HG03066 (cell line): ENCODE data around the gene CEP295NL.
"Not testable (repeated sequence)": the region's sequence is repeated elsewhere in the genome, so short reads cannot be mapped to it uniquely, and the experiment has no call there.

Experiments used
- ATAC-seq: cut with Tn5 transposase; IDR thresholded peaks from one replicate; pipeline ENCODE4 v1.9.1; 2021; ENCODE audit warnings: low read depth; ENCODE audit not compliant: unreplicated experiment

CEP295NL gene

DNA sequence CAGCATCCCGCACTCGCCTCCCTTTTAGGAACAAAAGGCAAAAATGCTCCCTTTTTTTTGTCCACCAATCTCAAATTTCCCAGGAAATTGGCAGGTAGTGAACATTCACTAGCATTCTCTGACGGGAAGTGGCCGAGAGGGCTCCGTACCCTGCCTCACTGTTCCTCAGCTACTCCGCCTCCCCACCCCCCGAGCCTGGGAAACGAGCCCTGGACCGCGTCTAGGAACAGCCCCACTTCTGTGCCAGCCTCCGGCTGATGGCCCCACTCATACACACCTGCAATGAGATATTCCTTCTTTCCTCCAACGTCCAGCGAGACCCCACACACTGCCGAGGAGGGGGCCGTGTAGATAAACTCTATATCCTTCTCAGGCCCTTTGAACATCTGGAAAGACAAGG is 32.4 kb downstream of the CEP295NL start:
- ATAC-seq = no peak

DNA sequence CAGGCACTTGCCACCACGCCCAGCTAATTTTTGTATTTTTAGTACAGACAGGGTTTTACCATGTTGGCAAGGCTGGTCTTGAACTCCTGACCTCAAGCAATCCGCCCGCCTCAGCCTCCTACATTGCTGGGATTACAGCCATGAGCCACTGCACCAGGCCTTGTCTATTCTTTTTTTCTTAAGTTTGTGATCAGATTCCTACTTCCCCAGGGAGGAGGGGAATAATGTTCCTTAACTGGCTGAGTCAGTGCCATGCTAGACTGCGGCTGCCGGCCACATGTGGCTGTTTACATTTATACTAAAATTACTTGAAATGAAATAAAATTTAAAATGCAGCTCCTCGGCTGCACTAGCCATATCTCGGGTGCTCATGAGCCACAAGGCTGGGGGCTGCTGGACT is 34.6 kb downstream of the CEP295NL start:
- no peak for ATAC-seq

DNA sequence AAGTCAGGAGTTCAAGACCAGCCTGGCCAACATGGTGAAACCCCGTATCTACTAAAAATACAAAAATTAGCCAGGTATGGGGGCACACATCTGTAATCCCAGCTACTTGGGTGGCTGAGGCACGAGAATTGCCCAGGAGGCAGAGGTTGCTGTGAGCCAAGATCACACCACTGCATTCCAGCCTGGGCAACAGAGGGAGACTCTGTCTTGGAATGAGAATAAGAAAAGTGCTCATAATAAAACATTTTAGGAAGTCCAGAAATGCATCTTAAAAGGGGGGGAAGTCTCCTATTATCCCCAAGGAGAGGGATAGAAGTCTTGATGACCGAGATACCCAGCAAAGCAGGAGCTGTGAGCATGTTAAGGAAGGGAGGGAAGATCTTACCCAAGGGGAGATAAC is 36.0 kb downstream of the CEP295NL start:
- ATAC-seq = not testable (repeated sequence)

DNA sequence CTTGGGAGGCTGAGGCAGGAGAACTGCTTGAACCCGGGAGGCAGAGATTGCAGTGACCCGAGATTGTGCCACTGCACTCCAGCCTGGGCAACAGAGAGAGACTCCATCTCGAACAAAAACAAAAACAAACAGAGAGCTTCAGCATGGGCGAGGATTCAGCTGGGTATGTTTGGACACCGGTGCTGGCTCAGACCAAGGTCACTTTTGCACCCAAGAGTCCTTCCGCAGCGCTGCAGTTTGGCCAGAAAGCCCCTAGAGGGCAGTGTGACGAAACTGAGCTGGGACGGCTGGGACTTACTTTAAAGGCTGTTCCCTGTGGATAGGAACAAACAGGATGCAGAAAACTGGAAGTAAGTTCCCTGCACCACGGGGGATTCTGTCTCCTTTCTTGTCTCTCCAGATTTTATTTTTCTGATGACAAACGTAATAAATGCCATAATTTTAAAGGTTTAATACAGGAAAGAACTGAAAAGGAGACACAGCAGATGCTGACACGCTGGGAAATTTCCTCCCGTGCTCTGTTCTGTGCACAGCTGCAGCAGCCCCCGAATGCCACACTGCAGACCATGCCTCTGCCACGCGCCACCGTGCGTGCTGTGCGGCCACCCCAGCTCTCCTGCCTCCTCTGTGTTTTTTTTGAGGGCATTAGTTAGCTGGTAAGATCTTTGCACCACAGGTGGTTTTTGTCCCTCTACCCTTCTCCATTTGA is 37.2 kb downstream of the CEP295NL start:
- ATAC-seq = no peak

DNA sequence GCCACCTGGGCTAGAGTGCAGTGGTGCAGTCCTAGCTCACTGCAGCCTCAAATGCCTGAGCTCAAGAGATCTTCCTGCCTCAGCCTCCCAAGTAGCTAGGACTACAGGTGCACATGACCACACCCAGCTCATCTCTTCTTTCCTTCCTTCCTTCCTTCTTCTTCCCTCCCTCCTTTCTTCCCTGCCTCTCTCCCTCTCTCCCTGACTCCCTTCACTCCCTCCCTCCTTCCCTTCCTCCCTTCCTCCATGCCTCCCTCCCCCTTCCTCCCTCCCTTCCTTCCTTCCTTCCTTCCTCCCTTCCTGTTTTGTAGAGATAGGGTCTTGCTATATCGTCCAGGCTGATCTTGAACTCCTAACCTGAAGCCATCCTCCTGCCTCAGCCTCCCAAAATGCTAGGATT is 38.9 kb downstream of the CEP295NL start:
- ATAC-seq = no peak

DNA sequence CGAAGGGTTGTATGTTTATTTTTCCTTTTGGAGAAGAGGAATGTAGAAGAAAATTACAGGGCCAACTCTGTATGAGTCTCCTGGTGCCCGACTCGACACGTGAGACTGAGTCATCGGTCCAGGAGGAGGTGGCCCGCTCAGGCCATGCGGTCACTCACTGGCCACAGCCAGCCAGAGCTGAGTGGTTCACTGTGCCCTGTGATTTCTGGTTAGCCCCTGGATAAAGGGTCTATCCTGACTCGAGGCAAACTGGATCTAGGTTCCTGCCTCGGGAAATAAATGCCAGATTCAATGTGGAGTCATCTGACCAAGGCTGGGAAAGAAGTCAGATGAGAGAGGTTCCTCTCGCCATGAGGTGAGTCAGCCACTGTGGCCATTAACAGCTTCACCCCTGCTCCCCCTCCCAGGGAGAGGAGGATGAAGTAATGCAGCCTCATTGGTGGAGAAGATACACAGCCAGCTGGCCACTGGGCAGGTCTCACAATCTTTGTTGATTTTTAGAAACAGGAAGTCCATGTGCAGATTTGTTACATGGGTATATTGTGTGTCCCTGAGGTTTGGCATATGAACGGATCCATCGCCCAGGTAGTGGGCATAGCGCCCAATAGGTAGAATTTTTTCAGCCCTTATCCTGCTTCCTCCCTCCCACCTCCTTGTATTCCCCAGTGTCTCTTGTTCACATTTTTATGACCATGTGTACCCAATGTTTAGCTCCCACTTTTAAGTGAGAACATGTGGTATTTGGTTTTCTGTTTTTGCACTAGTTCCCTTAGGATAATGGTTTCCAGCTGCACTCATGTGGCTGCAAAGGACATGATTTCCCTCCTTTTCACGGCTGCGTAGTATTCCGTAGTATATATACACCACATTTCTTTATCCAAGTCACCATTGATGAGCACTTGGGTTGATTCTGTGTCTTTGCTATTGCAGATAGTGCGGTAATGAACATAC is 40.7 kb downstream of the CEP295NL start:
- ATAC-seq = no peak

DNA sequence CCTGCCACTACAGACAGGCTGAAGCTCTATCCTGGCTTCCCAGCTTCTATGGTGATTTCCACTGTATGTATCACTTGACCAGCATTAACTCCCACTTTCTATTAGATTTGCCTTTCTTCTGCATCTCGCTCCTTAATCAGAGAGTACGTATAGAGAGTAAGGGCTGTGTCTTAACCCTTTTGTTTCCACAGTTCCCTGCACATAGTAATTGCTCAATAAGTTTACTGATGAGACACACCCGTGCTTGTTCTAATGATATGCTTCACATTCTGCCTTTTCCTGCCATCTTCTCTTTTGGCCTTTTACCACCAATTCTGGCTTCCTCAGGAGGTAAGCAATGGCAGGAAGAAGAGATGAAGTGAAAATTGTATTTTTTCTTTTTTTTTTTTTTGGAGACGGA is 41.8 kb downstream of the CEP295NL start:
- no peak for ATAC-seq

DNA sequence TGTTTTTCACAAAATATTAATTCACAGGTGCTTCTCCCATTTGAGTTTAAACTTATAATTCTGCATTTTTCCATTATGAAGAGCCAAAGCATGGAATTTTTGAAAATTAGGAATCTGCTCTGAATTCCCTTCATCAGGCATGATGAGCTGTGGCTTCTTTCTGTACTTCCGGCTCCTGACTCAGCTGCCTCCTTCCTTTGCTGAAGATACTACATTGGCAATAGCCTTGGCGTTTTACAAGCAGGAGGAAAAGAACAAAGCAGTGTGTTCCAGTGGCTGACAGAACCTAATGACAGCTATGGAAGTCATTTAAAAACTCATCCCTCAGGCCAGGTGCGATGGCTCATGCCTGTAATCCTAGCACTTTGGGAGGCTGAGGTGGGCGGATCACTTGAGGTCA is 44.0 kb downstream of the CEP295NL start:
- no peak for ATAC-seq

DNA sequence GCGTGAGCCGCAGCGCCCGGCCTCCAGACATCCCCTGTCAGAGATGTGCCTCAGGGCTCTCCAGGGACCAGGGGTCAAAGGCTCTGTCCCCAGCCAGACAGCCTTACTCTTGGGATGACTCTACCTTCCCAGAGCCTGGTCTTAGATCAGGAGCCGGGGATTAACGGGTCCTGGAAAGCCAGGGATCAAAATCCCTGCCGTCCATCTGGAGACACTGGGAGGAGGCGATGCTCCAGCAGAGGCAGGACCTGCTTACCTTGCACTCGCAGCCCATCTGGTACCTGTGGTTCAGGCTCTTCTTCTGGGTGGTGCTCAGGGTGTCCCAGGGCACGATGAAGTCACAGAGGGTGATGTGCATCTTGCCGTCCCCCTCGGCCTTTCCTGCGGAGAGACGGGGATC is 45.7 kb downstream of the CEP295NL start:
- ATAC-seq = no peak

DNA sequence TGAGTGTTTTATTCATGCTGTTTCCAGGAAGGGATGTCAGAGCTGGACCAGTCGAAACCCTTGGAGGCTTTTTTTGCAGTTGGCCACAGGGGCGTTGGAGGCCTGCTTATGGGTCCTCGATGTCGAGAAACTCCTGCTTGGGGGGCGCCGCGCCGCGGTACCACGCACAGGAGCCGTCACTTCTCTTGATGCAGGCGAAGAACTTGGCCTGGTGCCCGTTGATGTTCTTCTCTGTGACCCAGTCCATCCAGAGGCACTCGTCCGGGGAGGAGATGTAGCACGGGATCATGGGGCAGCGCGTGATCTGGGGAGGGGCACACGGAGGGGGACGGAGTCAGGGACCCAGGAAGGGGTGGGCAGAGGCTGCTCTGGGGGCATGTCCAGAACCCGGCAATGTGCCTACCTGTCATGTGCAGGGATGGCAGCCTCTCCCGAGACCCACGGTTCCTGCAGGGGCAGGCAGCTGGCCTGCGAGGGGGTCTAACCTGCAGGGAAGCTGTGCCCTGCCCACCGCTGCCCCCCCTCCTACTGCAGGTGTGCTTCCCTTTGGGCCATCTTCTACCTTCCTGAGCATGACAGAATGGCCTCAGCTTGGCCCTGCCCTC is 47.3 kb downstream of the CEP295NL start:
- ATAC-seq = no peak

DNA sequence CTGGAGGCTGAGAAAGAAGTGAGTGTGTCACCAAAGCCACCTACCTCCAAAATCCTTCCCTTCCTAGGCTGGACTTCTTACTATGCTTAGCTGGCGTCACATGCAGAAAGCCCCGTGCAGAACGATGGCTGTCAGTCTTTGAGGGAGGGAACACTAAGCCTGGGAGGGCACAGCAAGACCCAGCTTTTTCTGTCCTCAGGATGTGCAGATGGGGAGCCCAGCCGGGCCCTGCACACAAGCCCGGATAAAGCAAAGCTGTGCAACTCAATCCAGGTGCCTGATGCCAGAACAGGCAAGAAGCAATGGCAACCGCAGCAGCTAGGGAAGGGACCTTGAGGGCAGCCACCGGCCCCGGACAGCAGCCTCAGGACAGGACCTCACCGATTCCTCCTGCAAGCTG is 48.5 kb downstream of the CEP295NL start:
- ATAC-seq = no peak

DNA sequence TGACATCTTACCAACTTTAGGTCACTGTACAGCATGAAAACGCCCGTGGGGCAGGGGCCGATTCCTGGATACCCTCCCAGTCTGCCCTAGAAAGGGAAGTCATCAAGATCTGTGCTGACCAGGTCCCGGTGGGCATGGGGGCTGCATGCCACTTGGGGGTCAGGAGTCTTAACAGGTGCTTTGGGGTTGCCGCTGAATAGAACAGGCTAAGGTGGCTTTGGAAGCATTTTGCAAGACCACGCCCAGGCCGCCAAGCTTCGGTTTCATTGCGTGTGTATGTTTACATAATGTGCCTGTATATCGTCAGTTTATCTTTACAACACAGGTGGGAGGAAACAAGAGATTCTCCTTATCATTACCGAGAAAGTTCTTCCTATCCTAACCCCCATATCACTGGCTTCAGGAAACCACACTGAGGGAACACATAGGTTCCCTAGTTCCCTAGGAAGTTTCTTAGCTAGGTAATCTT is 49.0 kb downstream of the CEP295NL start:
- ATAC-seq = no peak

DNA sequence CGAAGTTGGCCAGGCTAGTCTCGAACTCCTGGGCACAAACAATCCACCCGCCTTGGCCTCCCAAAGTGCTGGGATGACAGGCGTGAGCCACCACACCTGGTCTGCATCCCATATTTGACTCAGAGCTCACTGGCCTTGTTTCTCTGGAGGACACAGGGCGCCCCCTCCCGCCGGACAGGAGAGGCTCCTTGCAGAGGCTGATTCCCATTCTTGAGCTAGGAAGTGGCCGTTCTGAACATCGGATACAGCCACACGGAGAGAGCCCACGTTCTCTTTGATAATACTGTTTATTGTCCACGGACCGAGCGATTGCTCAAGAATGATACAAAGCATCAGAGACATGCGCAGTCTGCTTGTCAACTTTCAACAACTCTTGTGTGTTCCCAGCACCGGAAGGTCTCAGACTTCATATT is 50.3 kb downstream of the CEP295NL start:
- no peak for ATAC-seq

DNA sequence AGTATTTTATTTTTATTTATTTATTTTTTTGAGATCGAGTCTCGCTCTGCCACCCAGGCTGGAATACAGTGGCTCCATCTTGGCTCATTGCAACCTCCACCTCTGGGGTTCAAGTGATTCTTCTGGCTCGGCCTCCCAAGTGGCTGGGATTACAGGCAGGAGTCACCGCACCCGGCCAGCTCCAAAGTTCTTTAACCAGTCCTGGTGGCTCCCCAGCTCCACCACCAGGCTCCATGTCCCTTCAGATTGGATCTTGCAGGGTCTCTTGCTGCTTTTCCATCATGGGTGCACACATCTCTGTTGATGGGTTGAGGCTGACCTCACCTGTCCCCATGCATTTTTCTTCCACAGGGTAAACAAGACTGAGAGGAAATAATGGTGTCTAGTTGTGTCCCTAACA is 54.0 kb downstream of the CEP295NL start:
- no peak for ATAC-seq

DNA sequence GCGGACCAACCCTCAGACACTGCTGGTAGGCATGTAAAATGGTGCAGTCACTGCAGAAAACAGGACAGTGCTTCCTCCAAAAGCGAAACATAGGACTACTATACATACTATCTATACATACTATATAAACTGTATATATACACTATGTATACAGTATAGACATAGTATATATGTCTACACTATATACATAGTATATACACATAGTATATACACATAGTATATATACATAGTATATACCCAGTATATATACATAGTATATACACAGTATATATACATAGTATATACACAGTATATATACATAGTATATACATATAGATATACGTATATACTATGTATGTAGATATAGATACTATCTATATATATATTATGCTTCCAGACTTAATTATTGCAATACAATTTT is 55.9 kb downstream of the CEP295NL start:
- no peak for ATAC-seq

DNA sequence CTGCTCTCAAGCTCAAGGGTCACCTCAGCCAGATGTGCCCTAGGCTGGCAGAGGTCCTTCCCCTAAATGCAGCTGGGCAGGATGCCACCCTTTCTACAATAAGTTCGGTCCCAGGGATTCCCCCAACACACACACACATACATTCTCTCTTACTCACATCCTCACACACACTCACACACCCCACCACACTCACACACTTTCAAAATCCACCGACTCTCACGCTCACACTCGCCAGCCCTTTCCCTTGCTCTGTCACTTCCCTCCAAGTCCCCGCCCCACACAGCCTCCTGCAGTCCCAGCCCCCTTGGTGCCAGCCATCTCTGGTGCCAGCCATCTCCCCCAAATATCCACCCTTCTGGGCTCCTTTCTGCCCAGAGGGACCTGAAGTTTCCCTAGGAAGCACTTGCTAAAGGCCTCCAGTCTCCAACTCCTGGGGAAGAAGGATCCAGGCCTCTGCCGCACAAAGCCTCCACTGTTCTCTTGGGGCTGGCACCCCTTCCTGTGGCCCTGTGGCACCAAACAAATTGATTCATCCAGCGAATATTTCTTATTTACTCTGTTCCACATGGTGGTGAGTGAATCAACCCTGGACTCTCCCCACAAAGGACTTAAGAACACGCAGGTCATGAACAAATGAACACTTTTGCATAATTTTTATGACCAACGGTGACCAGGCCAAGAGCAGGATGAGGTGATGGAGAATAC is 58.5 kb downstream of the CEP295NL start:
- ATAC-seq = no peak

DNA sequence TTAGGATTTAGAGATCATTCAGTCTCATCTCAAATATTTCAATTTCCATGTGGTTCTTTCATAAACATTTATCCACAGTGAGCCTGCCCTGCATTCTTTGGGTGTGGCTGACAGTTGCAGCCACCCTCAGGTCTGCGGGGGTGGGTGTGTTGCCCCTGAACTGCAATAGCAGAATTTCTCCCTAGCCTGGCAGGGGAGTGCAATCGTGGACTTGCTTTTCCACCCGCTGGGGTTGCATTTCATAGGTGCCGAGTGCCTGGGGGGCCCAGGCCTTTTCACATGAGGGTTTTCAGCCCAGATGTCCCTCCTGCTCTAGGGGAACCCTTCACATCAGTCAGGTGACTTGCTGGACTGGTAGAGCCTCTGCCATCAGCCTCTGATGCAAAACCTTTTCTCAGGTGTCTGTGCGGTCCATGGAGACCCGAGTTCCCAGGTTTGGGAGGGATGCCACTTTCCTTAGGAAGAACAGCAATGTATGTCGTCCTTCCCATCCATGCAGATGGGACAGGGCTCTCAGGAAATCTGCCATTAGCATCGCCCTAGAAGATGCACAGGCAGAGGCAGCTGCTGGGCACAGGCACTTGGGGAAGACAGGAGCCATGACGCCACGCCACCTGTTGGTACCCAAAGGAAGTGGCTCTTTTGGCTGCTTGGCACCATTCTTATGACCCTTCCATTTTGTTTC is 60.0 kb downstream of the CEP295NL start:
- no peak for ATAC-seq

DNA sequence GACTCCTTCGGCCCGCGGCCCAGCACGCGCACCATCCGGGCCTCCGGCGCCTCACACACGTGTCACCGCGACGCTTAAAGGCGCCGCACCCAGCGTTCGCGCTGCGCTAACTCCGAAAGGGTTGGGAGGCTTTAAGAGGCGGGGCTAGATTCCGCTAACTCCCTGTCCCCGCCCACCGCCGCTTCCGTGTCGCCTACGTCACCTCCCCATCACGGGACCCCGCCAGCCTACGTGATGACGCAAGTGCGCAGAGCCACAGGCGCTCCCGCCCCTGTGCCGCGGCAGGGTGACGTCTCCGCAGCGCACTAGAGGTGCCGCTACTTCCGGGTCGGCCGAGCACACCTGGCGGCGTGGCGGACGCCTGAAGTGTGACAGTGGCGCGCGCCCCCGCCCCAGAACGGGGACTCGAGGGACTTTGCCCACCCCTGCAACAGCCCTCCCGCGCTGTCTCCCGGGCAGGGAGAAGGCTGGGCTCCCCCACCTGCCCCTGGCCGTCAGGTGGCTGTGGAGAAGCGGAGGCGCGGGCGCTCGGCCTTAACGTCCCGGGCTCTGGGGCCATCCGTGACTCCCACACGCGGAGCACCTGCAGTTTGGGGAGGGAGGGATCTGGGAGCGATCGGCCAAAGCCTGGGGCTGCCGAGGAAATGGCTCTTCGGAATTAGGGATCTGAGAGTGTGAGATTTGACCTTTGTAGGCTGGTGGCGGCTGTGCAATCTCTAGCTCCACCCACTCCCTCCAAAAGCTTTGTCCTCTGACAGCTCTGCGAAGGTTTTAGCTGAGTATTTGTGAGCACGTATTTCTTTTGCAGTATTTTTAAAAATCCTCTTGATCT is 62.0 kb downstream of the CEP295NL start, which contains the start of gene USP36:
Gene USP36, minus strand, starts transcription at position 35 of the 832 bp plus-strand sequence. CDS start 4,451 bp downstream, outside the sequence.
- ATAC-seq = peak; percentile 83
